HL-60 (cell line): ENCODE data around the gene IP6K1.

Experiments used
- CTCF ChIP-seq: IDR thresholded peaks from one replicate; pipeline ENCODE4 v1.5.1; 2011; ENCODE audit warnings: low read length, control low read depth, inconsistent platforms; ENCODE audit not compliant: insufficient read depth
- POLR2AphosphoS5 ChIP-seq: IDR thresholded peaks from 2 replicates; pipeline ENCODE4 v1.6.1; 2012; ENCODE audit warnings: low read depth
- REST ChIP-seq: IDR thresholded peaks from 2 replicates; pipeline ENCODE4 v1.6.1; 2012; ENCODE audit warnings: low read depth; ENCODE audit not compliant: insufficient replicate concordance

- TF ChIP-seq CTCF (no peak), POLR2AphosphoS5 (no peak; the same call in 1 of the 2 replicates), REST (no peak)
Observed at GRCh38 chr3:49715611-49716121, 70.7 kb downstream of the IP6K1 start.
